NCI-H2107 treated with DMSO at 0.1 percent for 48 hours (cell line): Measurements from ENCODE around the gene CDH13.
A peak's percentile ranks its signal among the peaks of the same experiment; 100 is the strongest.

ENCODE experiments used
- DNase-seq: peaks from one replicate; lab custom pipeline; 2025; ENCODE audit not compliant: unreplicated experiment; lab: John Stamatoyannopoulos, UW

Gene CDH13

DNA sequence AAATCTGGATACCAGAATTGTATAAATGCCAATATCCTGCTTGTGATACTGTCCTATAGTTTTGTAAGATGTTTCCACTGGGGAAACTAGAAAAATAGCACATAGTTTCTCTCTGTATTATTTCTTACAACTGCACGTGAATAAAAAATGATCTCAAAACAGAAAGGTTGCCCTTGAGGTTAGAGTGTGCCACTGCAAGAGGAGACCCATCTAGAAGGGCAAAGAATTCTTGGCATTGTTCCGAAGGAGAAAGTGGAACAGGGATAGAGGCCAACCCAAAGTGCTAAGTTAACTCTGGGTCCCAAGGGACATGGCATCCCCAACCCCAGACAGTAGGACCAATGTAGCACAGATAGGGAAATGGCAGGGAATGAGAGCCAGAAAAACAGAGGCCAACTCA lies 703.5 kb downstream of the CDH13 start:
- DNase-seq, result no peak

DNA sequence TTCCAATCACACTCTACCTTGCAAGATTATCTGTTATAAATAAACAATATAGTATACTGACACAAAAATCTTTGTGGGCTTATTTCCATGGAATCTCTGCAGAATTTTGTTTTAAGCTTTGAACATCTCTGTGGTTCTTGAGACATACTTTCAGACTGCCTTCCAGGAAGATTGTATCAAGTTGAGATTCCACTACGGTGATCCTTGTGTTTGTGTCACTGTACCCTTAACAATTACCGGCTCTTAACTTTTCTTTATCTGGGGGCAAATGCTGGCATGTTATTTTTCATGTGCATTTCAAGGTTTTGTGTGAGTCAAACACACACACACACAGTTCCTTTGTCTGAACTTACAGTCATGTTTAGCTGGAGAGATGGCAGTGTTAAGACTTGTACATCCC lies 708.3 kb downstream of the CDH13 start:
- no peak for DNase-seq

DNA sequence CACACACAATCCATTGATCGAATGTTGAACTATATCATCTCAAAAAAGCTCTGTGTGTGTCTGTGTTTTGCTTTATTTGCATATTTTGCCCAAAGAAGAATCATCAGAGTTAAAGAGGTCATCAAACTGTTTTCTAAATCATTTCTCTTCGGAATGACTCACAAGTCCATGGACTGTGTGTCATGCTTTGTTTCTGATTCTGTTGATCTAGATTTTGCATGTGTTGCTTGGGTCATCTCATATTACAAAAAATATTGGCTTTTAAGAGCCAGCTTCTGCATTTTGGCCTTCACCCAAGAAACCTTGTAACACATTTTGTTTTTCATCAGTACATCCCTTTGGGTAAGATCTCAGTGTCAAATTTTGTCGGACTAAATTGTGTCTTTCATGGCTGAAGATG lies 709.8 kb downstream of the CDH13 start:
- DNase-seq, result no peak

DNA sequence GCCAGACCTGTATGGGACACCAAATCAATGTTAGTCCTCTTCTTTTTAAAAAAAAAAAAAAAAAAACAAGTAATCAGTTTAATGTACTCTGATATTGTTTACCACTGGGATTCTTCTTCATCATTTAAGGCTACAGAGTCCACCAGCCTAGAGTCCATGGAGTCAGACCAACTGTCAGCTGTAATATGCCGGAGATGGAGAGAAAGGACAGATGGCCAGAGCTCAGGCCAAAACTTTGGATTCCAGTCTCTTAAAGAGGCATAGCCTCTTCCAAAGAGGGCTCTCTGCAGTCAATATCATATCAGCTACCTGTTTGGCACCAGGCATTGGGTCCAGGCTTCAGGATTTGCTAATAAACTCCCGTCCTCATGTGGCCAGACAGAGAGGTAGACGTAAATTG lies 711.4 kb downstream of the CDH13 start:
- no peak for DNase-seq

DNA sequence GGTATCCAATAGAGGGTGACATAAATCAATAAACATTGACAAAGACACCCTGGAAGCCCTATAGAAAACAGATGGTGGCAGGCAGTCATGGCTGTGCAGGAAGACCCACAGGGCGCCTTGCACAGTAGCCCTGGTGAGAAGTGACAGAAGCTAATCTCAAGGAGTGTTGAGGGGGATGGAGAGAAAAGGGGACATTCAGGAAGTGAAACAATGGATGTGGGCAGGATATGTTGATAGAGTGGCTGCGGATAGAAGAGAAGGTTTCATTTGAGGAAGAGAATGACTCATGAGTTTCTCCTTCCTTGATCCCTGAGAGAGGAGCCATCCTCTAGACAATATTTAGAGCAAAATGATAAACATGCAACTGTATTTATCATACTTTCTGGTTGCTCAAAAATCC lies 712.2 kb downstream of the CDH13 start:
- DNase-seq, result no peak

DNA sequence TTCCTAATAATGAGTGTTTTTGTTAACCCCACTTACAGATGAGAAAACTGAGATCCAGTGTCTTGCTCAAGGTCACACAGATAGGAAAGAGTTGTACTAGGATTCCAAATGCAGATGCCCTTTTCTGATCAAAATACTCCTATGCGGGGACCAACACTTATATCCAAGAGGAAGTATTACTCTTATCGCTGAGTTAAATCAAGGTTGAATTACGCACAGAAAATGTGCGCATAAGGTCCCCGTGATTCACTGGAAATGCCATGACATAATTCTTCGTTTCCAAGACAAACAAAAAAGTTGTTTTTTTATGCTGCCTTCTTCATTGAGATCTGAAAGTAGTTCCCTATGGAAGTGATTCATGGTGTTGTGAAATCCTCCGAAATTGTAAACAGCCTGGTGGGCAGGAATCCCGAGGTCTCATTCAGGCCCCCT lies 717.2 kb downstream of the CDH13 start:
- DNase-seq, result no peak

DNA sequence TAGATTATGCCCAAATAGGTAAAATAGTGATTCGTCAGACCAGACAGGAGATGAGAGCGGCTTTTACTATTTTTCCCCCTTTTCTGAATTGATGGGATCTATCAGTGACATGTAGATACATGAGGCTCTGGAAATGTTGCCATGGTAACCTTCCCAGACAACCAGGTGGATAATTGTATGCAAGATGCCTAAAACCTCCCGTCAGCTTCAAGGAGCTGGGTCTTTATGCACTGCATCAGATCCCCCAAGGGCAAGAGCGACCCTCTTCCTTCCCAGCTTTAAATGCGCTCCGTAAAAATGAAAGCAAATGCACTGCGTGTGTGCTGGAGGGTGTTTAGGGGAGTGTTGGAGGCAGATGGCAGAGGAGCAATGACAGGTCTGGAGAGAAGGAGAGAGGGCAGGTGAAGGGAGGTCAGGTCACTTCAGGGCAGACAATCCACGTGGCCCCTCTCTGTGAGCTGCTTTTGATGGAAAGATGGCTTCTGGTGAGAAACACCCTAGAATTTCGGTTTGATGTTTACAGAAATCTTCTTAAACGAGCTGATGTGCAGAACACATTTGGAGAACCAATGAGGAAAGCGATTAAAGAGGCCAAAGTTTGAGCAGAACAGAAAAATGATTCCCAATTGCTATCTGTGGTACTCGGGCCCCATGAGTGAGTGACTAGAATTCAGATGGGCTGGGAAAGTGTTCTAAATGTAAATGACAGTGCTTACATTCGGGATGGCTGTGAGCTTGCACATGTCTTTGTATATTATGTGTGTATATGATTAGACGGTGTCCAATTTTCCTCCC lies 719.3 kb downstream of the CDH13 start:
- no peak for DNase-seq

DNA sequence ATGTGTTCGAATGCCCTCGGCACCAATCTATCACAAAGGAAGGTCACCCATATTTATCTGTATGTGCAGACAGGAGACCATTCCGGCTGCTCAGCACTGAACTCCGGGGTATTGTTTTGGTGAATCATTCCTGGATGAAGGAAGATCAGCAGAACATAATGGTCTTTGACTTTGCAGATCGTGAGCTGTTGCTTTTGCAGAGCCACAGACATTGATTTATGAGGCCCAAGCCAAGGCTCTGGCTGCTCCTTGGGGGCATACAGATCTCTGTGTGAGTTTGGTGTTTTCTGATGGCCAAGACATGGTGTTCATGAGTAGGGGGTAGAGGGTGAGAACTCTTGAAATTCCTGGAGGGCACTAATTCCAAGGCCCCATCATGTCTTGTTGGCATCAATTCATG lies 722.2 kb downstream of the CDH13 start:
- no peak for DNase-seq

DNA sequence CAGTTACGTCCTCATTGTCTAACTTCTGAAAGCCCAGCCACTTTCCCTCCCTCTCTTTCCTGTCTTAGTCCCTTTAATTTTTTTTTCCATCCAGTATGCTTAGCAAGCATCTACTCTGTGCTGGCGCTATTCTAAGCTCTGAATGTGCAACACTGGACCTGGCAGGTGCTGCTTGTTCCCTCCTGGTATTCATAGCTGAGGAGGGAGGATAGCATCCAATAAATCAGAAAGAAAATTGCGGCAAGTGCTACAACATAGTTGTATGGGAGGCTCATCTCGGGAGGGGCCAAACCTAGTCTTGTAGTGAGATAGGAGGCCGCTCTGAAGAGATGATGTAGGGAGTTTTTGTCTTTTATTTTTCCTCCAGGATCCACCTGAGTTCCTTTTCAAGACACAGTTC lies 723.7 kb downstream of the CDH13 start:
- no peak for DNase-seq

DNA sequence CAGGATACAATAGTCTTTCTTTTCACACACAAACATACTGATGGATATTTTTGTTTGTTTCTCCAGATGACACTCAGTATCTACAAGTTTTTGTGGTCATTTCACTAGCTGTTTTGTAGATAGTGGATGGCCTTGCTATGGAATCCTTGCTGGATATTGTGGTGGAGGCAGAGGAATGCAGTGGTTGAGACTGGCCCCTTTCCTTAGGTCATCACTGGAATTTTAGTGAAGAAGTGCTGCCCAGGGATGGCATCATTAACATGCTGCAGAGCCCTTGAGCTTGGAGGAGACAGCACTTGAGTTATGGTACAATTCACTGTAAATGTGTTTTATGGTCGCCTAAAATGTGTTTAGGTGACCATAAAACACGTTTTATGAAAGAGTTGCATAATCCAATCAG lies 725.1 kb downstream of the CDH13 start:
- no peak for DNase-seq

DNA sequence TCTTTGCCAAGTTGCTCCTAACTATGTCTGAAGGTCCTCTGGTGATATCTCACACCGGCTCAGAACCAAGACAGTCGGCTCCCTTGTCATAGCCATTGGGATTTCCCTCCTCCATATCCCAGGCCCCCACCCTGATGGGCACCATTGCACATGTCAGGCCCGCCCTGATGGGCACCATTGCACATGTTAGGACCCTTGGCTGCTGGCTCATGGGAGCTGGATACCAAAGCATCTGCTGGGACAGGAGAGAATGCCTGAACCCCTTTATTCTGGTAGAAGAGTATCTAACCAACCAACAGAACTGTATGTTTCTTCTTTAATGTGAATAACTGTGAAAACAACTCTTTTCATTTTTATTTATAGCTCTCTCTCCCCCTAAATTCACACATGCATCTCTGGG lies 726.5 kb downstream of the CDH13 start:
- no peak for DNase-seq

DNA sequence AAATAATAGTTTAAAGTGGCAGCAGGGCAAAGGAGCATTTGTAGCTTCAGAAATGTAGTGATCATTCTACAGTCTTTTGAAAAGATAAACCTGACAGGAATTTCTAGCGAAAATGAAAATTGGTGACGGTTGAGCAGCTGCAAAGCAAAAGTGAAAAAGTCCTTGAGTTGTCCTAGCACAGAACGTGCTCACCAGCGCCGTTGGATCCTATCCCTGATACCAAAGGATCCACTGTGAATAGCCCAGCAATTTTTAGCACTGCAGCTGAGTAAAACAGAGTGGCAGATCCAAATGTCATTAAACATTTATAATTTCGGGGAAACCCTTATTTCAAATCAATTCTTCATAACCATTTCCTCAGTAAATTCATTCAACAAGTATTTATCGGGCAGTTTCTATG lies 727.2 kb downstream of the CDH13 start:
- no peak for DNase-seq

DNA sequence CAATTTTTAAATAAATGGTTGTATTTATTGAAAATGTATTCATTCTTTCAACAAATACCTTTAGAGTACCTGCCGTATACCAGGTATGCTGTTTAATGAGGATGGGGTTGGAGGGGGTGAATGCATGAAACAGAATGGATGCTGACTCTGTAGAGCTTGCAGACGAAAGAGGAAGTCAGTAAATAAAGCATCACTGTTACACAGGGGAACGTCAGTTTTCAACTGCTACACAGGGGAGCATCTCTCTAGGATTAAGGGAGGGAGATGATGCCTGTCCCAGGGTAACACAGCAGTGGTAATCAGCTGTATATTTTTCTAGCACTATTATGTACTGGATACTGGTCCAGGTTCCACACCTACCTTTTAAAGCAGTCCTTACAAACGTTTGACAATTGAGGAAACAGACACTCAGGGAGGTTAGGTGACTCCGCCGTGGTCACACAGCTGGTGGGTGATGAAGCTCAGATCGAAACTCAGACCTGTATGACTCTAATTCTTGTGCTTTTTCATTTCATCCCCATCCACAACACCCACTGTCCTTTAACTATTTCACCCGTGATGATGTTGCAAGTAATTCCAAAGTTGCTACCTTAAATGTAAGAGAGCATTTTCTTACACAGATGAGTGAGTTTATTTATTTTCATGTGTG lies 728.9 kb downstream of the CDH13 start:
- DNase-seq, result no peak

DNA sequence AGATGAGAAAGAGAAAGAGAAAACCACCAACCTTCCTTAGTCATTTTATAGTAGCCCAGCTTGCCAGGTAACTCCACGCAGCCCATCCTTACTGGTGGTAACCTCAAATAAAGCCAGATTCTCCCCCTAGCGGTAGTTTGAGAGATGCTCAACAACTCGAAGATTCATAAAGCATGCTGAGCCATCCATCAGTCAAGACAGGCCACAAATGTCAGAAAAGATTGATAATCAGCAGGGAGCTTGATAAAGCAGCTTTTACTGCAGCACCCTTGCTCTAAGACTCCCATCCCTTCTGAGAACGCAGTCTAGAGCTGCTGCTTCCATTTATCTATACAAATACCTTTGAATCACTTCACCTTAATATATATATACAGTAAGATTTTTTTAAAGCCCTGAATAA lies 729.5 kb downstream of the CDH13 start:
- DNase-seq, result peak; percentile 2

DNA sequence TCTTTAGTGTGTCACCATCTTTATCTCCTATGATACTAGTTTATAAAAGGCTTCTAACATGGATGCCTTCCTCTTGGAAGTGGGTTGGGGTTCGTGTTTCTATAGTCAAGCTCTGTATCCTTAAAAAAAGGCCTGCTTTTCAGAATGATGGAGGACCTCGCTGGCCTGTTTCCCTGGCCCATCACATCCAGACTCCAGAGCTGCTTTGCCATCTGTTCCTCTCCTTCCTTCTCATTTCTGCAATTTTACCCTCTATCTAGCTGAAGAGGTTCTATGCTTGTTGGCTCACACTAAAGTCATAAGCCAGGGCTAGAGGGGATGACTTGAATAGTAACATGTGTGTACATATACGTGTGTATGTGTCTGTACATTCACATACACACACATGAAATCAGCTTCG lies 730.2 kb downstream of the CDH13 start:
- no peak for DNase-seq

DNA sequence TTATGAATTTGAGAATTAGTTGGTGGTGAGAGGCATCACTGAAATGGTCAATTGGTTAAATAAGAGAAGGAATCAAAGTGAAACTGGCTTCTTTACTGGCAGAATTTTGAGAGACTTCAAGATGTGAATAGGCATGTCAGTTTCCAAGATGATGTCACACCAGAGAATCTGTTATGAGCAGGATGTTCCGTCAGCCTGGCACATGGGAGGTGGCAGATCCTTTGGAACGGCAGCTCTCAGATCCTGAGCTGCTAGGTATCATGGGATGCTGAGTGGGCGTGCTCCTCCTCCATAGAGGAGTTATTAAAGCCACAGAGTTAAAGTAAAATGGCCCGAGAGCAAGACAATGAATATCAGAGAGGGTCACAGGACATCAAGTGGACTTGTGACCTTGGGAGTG lies 736.8 kb downstream of the CDH13 start:
- DNase-seq, result no peak

DNA sequence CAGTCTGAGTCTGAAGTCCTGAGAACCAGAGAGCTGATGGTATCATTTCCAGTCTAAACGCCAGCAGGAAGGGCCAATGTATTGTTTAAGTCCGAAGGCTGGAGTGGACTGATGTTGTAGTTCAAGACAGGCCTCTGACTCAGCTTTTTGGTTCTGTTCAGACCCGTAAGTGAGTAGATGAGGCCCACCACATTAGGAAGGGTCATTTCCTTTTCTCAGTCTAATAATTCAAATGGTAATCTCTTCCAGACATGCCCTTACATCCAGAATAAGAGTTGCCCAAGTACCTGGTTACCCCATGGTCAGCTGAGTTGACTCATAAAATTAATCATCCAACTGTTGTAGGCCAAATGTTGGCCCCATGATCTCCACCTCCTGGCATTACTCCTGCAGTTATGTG lies 738.4 kb downstream of the CDH13 start:
- DNase-seq, result no peak

DNA sequence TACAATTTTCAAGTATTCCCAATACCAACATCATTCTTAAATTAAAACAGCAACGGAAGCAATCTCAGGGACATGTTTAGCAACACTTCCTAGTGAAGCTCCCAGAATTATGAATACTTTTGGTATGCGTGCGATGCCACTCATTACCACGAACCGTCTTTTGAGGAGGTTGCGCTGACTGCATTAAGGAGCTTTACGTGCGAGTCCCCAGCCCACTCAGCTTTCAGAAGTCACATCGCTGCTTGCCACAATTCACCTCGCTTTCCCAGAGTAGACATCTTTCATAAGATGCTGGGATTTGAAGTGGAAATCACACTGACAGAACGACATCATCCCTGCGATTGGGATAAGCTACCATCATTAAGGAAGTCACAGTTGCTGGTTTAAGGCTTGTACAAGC lies 739.5 kb downstream of the CDH13 start:
- no peak for DNase-seq

DNA sequence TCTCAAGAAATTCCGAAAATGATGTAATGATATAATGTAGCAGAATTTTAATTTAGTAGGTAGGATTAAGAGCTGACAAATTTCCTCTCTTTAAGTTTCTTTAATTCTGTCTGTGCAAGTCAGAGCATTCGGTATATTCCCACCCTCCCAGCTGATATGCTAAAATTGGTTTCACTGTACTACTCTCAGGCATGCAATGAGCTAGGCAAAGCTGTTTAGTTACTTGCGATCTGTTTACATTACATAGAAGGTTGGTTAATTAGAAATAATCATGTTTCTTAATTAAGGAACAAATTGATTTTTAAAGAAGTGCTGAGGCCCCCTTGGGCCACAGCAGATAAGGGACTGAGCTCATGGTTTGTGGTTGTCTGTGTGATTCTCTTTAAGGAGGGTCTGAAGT lies 748.2 kb downstream of the CDH13 start:
- DNase-seq, result no peak

DNA sequence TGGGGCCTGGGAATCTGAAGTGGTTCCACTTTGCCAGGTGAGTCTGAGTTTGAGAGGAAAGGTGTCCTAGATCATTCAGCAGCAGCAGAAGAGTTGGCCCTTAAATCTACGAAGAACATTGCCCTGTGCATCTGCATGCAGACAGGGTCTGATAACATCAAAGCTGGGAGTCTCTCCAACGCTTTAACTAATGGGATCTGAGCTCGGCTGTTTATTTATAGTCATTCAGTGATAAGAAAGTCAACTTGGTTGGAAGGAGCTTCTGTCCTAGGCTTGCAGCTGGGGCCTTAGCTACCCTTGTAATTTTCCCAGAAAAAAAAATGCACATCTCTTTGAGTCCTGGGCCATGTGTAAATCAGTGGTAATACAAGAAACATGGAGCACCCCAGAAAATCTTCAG lies 763.0 kb downstream of the CDH13 start:
- no peak for DNase-seq

DNA sequence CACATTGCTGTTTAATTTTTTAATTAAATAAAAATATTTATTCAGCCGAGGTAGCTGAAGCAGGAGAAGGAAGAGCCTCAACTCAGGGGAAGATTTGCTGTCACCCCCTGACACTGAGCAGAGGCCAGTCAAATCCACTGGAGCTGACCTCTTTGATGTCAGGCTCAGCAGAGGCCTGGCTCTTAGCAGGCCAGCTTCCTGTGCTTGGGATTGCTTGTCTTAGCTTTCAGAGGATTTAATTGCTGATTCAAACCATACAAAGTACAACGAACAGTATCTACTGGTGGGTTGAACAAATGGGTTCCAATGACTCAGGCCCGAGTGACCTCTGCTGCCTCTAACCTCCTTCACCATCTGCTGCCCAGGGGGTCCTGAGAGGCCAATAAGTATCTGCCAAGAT lies 764.0 kb downstream of the CDH13 start:
- DNase-seq, result no peak

DNA sequence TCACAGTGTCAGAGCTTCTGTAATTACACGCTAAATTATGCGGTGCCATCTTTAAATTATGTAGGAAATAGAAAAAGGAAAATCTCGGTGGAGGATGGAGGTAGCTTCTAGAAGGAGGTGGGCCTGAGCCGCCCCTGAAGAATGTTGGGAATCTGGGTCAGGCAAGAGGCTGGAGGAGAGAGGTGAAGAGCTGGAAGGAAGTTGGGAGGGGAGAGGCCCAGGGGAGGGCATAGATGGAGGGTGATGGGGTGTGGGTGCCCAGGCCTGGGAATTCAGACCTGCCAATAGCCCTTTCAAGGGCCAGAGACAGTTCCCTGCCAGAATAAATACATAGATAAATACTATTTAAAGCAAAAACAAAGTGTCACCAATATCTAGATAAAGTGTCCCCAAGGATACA lies 766.0 kb downstream of the CDH13 start:
- DNase-seq, result no peak
